GM18517 (cell line): ENCODE data around the gene PPP1R1B.

Experiments used
- ATAC-seq: cut with Tn5 transposase; IDR thresholded peaks from one replicate; pipeline ENCODE4 v1.9.1; 2021; ENCODE audit warnings: mild to moderate bottlenecking, moderate library complexity; ENCODE audit not compliant: unreplicated experiment

Gene PPP1R1B

GRCh38 chr17:39678340-39679116 lies 51.8 kb downstream of the PPP1R1B start:
- ATAC-seq = no peak

GRCh38 chr17:39679521-39680192 lies 52.9 kb downstream of the PPP1R1B start:
- ATAC-seq = no peak

- no peak for ATAC-seq
These were observed 56.7 kb downstream of the PPP1R1B start for GRCh38 chr17:39683295-39683939.

GRCh38 chr17:39684369-39685192 lies 57.8 kb downstream of the PPP1R1B start:
- ATAC-seq = no peak
